Measurements from ENCODE around the gene TCF7L1.

The TCF7L1 gene

DNA sequence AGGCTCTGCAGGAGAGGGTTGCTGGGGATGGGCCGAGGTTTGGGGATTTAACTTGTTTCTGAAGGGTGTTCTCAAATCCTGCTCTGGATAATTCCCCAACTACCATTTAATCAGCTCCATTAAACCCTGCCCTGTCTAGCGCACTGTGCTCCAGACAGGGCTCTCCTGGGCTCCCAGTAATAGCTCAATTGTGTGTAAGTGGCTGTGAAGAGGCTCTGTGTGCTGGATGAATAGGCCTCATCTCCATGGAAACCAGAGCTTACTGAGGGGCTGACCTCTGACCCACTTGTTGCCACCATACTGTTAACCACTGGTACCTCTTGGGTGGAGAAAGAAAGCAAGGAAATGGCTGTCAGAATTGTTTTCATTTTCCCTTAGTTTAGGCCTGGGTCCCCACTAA, 101.7 kb downstream of the TCF7L1 start:
- DNase-seq, result no peak

DNA sequence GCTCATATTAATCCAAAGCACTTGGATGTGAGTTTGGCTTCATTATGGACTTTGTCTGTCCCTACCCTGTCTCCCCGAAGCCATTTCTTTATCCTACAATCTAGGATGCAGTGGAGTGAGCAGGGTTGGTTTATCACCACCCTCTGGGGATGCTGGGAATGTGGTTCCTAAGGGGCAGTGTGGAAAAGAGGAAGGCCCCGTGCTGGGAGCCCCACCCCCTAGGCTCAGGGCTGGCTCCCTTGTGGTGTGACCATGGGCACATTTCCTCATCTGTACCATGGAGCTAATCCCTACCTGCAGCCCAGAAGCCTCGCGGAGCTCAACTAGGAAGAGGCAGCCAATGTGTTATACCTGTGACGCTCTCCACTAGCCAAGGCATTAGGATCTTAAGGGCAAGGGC, 102.1 kb downstream of the TCF7L1 start:
- DNase-seq, result no peak

DNA sequence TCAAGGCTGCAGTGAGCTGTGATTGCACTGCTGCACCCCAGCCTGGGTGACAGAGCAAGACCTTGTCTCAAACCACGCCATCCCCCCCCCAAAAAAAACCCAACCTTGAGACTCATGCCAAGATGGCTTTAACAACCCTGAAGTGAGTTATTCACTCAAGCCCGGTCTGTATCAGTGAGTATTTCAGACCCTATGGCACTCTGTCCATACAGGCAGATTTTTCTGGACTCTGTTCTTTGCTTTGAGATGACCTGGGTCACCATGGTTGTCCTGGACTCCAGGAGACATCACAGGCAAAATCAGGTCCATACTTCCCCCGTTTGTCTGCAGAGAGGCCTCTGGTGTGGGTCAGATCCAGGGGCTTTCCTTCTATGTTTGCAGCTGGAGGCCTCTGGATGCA, 102.9 kb downstream of the TCF7L1 start:
- no peak for DNase-seq

DNA sequence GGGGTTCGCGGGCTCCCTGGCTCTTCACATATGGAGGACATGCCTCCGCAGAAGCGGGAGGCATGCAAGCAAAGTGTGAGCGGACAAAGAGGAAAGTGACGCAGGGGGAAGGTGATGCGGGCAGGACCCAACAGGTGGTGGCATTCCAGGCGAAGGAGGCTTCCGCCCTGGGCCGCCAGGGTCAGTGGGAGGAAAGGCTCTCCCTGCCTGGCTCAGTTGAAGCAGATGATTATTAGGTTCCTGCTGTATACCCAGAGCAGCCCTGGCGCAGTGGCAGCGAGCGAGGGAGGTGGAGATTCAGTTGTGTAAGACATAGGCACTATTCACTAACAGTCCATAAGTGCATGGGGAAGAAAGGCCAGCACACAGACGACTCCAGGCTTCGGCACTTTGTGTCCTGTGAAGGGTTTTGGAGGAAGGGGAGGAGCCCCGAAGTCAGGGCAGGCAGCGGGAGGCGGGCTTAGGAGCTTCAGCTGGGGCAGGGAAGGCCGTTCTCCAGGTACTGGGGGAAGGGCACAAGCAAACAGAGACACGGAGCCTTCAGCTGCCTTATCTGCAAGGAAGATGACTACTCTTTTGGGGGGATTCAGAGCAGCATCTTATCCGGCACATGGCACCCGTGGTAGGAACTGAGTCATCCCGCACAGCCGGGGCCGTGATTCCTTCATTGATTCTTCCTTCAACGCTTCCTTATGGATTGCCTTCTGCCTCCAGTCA, 104.8 kb downstream of the TCF7L1 start:
- DNase-seq, result no peak

DNA sequence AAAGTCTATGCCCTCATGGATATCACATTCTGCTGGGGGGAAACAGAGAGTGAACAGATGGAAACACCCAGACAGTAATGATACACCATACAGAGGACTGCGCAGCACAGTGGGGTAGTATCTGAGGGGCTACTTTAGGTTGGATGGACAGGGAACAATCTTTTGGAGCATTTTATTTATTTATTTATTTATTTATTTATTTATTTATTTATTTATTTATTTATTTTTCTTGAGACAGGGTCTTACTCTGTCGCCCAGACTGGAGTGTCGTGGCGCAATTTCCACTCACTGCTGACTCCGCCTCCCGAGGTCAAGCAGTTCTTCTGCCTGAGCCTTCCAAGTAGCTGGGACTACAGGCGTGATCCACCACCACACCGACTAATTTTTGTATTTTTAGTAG, 105.4 kb downstream of the TCF7L1 start:
- DNase-seq, result no peak

DNA sequence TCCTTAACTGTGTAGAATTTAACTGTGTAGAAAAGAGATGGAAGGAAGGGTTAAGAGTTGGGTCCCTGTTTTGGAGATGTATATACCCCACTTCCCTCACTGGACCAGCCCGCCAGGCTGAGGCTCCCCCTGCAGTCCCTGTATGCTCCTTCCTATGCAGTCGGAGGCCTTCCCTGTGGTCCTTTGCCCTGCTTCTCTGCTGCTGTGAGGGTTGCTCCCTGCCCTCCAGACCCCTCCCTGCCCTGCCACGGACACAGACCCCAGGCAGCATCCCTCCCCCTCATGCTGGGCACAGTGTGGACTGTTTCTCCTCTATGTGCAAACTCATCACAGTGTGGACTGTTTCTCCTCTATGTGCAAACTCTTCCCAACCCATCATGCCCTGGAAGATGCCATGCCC, 105.9 kb downstream of the TCF7L1 start:
- DNase-seq, result no peak

DNA sequence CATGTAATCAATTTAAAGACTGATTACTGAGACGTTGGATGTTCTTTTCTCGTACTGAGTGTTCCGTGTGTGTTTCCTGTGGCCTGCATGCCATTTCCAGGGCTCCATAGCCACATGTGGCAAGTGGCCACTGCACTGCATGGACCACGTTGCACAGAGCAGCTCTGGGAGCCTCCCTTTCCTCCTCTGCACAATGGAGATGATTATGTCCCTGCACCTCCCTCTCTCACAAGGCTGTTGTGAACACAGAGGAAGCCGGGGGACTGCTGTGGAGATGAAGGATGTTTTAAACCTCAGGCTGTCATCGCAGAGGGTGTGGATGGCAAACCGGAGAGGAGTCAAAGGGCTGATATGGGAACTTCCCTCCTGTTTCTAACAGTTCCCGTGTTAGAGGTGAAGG, 106.9 kb downstream of the TCF7L1 start:
- DNase-seq, result no peak

DNA sequence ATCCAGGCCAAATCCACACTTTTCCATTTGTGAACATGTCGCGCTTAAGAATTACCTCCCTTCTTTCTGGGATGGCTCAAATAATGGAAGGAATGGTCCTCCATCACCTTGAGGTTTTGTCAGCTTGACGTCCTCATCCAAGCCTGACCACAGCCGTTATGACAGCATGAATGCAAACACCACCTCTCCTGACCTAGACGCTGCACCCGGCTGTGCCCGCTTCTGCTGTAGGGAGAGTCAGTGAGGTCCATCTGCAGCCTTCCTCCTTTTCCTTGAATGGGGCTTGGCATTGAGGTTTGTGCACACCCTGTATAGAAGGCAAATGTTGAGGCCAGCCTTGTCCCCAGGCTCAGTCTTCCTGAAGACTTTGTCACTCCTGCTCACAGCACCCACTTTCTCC, 109.1 kb downstream of the TCF7L1 start:
- no peak for DNase-seq

DNA sequence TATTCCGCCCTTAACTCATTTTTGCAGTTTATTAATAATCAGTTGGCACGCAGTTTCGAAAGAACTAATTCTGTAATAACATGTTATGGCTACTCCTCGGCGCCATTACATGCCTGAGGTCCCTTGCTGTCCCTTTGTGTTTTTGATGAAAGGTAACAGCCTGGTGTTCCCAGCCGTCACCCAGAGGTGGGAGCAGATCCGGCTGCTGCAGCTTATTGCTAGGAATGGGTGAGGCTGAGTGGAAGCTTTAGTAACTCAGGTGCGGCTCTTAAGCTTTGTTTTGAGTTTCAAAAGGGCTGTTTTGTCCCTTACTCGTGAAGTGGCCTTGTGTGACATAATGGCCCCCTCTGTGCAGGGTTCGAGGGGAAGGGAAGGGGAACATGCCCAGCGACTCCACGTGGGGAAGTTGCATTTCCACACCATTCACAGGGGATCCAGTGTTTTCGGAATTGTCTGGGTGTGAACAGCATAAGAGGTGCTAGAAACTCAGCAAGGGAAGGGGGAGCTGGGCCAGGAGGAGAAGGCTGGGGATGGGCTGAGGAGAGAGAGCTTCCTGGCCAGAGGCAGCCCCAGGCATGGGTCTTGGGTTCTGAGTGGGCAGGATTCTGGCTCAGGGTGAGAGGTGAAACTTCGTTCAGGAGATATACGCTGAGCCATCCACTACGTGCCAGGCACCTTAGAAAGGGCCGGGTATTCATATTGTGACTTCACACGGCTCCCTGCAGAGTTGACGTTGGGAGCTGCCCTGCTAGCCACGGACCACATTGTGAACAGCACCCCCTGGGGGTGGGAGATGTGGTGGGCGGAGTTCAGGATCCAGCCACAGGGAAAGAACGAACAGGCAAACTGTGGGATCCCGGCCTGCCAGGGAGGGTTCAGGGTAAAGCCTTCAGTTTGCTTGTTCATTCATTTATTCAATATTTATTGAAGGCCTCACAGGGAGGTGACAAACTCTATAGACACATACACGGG, 110.2 kb downstream of the TCF7L1 start:
- DNase-seq, result no peak

DNA sequence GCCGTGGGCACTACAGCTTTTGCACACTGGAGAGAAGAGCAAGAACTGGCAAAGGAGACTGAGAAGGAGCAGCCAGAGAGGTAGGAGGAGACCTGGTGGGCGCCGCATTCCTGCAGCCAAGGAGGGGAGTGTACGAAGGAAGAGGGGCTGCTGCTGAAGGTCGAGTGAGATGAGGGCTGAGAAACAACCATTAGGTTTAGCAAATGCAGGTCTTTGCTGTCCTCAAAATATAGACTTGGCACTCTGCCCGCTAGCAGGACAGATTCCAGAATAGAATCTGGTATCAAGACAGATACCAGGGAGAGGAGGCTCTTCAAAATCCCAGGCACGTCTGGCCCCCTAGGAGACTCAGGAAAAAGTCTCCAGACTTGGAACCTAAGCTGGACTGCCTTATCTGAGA, 111.6 kb downstream of the TCF7L1 start:
- no peak for DNase-seq

DNA sequence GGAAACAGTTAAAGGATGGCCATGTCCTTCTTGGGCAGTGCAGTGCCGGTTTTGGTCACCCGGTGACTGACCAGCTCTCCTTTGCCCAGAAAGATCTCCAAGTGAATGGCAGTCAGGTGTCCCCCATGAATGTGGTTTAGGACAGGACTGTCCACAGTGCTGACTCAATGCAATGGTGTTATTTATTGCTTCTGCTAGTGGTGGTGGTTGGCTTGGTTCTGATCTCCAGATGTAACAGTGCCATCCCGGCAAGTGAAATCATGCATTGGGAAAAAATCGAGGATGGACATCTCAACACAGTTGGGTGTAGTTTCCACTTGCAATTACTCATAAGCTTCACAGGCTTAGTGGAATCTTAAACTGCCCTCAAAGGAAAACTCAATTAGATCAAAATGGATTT, 112.7 kb downstream of the TCF7L1 start:
- no peak for DNase-seq

DNA sequence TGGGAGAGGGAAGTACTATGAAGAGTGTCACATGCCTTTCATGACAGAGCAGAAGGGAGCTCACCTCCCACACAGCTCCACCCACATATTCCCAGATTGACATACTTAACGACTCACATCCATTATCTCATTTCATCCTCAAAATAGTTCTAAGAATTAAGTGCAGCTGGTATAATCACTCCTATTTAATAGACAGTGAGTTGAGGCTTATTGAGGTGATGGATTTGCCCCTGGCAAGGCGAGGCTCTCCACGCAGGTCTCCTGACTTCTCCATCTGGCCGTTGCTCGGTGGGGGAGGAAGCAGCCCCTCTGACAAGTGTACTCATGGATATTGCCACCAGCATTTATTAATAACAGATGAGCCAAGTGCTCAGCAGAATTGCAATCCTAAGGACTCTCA, 113.2 kb downstream of the TCF7L1 start:
- no peak for DNase-seq

DNA sequence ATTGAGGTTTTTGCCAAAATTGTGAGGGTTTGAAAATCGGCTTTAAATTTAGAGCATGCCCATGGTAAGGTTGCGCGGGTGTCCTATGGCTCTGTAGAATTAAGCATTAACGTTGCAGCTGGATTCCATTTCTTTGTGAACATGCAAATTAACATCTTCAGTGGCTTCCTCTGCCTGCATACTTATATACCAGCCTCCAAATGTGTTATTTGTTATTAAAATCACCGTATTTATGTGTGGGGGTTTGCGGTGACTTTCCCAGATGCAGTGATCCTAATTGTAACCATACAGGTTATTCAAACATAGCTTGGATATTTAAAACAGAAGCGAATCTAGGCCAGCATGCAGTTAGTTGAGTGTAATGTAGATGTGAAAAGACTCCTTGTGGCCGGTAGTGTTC, 114.4 kb downstream of the TCF7L1 start:
- DNase-seq, result no peak

DNA sequence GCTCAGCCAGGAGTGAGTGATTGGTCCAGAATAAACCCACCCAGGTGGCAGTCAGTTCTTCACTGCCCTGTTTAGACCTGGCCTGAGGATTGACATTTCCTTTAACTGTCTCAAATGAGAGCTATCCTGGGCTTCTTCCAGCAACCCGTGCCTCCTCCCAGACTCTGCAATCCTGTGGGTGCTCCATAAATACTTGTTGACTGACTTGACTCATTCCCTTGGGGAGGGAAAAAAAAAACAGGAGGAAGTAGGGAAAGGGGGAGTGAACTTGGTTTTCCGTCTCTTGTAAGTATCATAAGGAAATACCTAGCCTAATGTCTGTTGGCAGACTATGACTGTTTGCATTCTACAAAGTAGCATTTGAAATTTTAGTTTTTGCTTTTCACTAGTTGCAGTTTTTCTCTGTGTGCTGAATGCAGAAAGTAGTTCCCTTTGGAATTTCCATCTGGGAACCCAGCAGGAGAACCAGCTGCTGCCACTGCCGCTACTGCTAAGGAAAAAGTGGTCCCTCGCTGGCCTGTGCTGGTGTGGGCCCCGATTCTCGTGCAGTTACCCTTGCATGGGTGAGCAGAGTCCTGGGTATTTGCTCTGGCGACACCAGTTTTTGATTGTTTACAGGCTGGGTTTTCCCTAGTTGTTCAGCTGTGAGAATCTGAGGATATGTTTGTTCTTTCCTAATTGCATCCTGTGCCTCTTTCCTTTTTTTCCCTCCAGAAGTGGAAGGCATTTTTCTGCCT, 115.7 kb downstream of the TCF7L1 start:
- no peak for DNase-seq

DNA sequence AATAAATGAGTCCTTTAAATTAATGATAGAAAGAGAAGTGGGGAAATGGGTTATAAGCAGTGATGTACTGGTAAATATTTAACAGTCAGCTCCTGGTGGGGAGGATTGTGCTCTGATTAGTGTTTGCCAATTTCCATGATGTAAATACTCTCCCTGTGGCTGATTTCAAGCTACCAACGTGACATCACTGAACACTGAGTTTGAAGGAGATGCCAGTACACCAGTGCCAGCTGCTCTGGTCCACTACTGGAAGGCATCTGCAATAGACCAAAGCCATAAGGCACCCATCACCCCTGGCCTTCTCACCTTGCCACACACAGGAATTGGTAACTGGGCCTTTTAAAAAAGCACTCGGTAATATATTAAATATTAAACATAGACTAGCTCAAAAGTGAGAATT, 116.9 kb downstream of the TCF7L1 start:
- DNase-seq, result no peak

DNA sequence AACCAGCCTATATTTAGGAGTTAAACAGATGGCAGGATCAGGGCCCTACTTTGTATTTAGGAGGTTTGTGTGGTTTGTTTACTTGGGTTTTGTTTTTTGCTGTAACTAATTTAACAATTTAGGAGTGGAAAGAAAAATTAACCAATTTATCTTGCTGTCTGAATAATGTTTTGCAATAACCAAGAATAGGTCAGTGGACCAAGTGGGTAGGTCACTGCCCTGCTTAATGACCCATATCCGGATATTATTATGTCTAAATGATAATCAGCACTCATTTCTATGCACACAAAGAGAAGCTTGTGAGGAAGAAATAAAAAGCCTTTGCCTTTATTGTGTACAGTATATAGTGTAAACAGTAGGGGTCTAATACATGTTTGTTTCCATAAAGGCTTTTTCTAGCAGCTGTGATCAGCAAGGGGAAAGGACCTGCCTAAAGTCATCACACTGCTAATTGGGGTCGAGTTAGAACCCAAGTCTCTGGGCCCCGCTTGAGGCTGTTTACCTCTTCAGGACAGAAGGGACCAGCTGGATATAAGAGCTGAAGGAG, 118.0 kb downstream of the TCF7L1 start:
- DNase-seq, result no peak

DNA sequence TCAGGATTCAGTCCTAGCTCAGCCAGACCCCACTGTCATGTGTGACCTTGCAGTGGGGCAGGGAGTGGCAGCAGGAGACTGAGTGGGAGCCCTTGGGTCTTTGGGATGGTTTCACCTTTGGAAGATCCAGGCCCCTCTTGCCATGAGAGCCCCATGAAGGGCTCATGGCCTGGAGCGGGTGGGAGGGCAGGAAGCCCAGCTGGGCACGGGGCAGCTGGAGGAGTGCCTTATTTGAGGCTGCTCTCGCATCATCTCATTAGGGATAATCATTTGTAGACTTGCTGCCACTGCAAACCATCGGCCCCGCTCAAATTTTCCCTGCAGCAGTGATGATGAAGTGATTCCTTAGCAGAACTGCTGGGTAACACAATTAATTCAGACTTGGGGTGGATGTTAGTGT, 120.7 kb downstream of the TCF7L1 start:
- no peak for DNase-seq

DNA sequence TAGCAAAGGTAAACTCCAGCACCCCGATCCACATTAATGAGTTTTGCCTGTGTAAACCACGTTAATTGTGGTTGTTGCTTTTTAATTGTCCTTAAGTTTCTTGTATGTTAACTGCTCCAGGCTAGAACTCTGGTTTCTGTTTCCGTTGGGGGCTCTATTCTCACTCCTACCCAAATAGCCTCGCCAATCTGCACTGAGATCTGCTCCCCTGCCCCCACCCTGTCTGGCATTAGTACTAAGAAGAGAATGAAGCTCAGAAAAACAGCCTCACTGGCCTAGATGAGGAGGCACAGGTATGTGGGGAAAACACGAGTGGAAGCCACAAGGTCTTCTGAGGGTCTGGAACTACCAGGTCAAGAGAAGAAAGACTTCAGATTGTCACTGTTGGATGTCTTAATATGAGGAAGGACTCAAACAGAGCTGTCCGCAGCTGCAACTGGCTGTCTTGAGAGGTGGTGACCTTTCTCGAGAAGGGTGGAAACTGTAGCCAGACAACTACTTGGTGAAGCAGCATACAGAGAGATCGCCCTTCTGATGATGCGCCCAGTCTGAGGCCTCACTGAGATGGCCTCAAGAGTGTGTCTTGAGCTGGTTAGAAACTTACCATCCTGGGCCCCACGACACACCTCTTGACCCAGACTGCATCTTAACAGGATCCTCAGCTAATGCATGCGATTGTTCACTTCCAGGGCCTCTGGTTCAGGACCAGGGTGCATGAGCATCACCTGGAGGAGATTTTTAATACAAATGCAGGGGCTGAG, 121.5 kb downstream of the TCF7L1 start:
- DNase-seq, result no peak

DNA sequence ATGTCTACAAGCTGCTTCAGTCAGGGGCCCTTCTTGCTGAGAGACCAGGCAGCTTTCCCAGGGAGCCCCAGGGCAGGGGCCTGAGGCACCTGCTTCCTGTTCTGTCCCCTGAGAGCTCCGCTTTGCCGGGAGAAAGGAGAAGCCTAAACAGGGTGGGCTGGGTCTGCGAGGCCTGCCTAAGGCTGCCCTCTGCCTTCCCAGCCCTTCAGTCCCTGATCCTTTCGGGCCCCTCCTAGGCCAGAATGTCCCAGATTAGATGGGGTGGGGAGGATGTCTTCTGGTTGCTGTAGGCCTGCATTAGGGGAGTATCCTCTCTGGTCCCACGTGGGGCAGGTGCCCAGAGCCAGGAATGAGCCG, 122.2 kb downstream of the TCF7L1 start:
- no peak for DNase-seq

DNA sequence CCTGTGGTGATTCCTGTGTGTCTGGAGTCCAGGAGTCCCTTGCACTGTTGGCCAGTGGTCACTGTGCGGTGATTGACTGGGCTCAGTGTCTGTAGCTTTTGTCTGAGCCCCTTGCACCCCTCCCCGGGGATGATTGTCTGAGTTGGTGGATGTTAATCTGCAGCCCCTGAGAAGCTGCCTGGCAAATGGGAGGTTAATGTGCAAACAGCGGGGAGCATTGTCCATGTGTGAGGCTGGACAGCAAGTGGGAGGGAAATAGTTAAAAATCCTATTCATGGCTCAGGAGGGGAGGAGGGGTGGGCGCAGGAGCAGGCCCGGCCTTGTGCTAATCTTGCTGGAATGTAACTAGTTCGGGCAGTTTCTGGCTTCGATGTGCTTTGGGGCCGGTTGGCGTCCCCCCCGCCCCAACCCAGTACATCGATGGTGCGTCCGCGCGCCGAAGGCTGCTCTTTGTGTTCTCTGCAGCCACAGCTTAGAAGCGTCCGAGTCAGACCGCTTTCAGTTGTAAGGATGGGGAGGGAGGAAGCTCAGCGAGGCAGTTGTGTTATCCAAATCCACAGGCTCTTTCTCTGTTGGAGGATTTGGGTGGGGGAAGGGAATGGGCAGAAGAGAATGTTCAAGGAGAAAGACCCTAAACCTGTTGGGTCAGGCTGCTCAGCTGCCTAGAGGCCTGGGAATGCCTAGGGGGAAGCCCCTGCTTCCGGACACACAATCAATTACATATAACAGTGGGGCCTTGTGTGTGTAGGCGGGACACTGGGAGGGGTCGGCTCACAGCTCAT, 122.8 kb downstream of the TCF7L1 start:
- DNase-seq, result no peak

DNA sequence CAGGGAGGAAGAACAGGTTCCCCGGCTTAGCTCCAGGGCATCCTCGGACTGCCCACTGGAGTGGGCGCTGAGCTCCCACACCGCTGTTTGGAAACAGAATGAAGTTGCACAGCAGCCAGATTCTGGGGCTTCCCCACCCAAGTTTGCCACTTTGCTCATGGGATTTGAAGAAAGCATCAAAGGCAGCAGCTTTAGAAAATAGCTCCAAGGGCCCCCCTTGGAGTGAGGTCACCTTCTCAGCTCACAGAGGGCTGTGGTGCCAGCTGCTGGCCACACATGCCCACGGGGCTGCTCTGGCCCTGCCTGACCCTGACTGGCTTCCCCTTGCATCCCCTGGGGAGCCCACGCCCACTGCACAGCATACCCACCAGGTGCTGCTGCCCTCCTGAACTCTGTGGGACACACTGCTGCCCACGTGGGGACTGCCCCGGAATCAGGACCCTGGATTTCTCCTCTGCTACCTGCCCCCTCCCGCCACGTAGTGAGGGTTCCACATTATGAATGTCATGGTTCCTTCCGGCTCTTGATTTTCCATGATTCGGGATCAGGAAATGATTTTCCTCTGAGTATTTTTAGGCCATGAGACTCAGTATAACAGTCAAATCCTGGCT, 124.3 kb downstream of the TCF7L1 start:
- DNase-seq, result no peak
